WTC11 (cell line): Measurements from ENCODE around the gene RAB3IL1. TPM values are rescaled to one million over a fixed set of nuclear protein-coding genes. Genes with fewer than 3 reads are reported as not detected.

Source experiments
- ATAC-seq: fragments of 200-7000 bp; cut with Tn5 transposase; 2 replicates; pipeline ENCODE4 v1.10.0; 2021; ENCODE audit warnings: mild to moderate bottlenecking, moderate library complexity
- CTCF ChIA-PET: fragments of 300-600 bp; sonication (Branson Sonifier 250); formaldehyde crosslinking; loops from one replicate; lab custom pipeline; 2021; ENCODE audit warnings: antibody characterized with exemption; lab: Charles Lee
- POLR2A ChIA-PET: fragments of 350-600 bp; sonication (Branson Sonifier 250); formaldehyde crosslinking; loops from one replicate; lab custom pipeline; 2021; ENCODE audit warnings: antibody characterized with exemption; lab: Charles Lee
- DNase-seq: peaks from one replicate; pipeline ENCODE4 v3.0.0; 2021; ENCODE audit warnings: low spot score
- H3K27ac Mint-ChIP-seq: 2 replicates; pipeline ENCODE4 v1.8.0; 2021; ENCODE audit warnings: mixed read lengths
- H3K27me3 Mint-ChIP-seq: 2 replicates; pipeline ENCODE4 v1.8.0; 2021; ENCODE audit warnings: low read depth, mild to moderate bottlenecking, moderate library complexity, mixed read lengths
- H3K36me3 Mint-ChIP-seq: 2 replicates; pipeline ENCODE4 v1.8.0; 2021; ENCODE audit warnings: mixed read lengths
- H3K4me1 Mint-ChIP-seq: 2 replicates; pipeline ENCODE4 v1.8.0; 2022; ENCODE audit warnings: mixed read lengths
- H3K4me3 Mint-ChIP-seq: 2 replicates; pipeline ENCODE4 v1.8.0; 2021; ENCODE audit warnings: mild to moderate bottlenecking, moderate library complexity, mixed read lengths
- H3K9me3 Mint-ChIP-seq: 2 replicates; pipeline ENCODE4 v1.8.0; 2021; ENCODE audit warnings: mixed read lengths
- ATF2 ChIP-seq: sonication (generic); formaldehyde crosslinking; IDR thresholded peaks from 2 replicates; pipeline ENCODE4 v1.8.1; 2022; ENCODE audit warnings: low read depth, missing genetic modification reagents, borderline replicate concordance
- EMX1 ChIP-seq: fragments of 250-450 bp; sonication (Bioruptor Pico); IDR thresholded peaks from 2 replicates; pipeline ENCODE4 v1.8.0; 2021; ENCODE audit warnings: mild to moderate bottlenecking
- FOXJ3 ChIP-seq: sonication (generic); formaldehyde crosslinking; IDR thresholded peaks from 2 replicates; pipeline ENCODE4 v1.9.0; 2021; ENCODE audit warnings: missing genetic modification reagents, mild to moderate bottlenecking, borderline replicate concordance
- IRF1 ChIP-seq: sonication (generic); formaldehyde crosslinking; IDR thresholded peaks from 2 replicates; pipeline ENCODE4 v1.8.0; 2023; ENCODE audit warnings: missing genetic modification reagents
- MXD4 ChIP-seq: fragments of 250-450 bp; sonication (Bioruptor Pico); IDR thresholded peaks from 2 replicates; pipeline ENCODE4 v1.8.0; 2021; ENCODE audit warnings: mild to moderate bottlenecking, moderate library complexity, borderline replicate concordance
- OVOL2 ChIP-seq: fragments of 250-450 bp; sonication (Bioruptor Pico); IDR thresholded peaks from 2 replicates; pipeline ENCODE4 v1.9.0; 2021; ENCODE audit warnings: mild to moderate bottlenecking, borderline replicate concordance
- RORB ChIP-seq: fragments of 250-450 bp; sonication (Bioruptor Pico); IDR thresholded peaks from 2 replicates; pipeline ENCODE4 v1.9.0; 2021; ENCODE audit warnings: mild to moderate bottlenecking
- SOX15 ChIP-seq: fragments of 250-450 bp; sonication (Bioruptor Pico); IDR thresholded peaks from 2 replicates; pipeline ENCODE4 v1.9.0; 2021; ENCODE audit warnings: mild to moderate bottlenecking
- SP1 ChIP-seq: sonication (generic); formaldehyde crosslinking; conservative IDR thresholded peaks from 2 replicates; pipeline ENCODE4 v1.8.1; 2022; ENCODE audit warnings: missing genetic modification reagents
- STAT6 ChIP-seq: sonication (generic); formaldehyde crosslinking; conservative IDR thresholded peaks from 2 replicates; pipeline ENCODE4 v1.8.1; 2023; ENCODE audit warnings: mild to moderate bottlenecking, low read depth, missing genetic modification reagents, moderate library complexity
- TEAD1 ChIP-seq: sonication (generic); formaldehyde crosslinking; IDR thresholded peaks from 2 replicates; pipeline ENCODE4 v1.8.0; 2022; ENCODE audit warnings: mild to moderate bottlenecking, missing genetic modification reagents
- TEAD4 ChIP-seq: sonication (generic); formaldehyde crosslinking; IDR thresholded peaks from 2 replicates; pipeline ENCODE4 v1.8.0; 2022; ENCODE audit warnings: mild to moderate bottlenecking, missing genetic modification reagents
- ZNF219 ChIP-seq: sonication (generic); formaldehyde crosslinking; IDR thresholded peaks from 2 replicates; pipeline ENCODE4 v1.8.0; 2023; ENCODE audit warnings: missing genetic modification reagents, mild to moderate bottlenecking, borderline replicate concordance
- ZNF317 ChIP-seq: sonication (generic); formaldehyde crosslinking; IDR thresholded peaks from 2 replicates; pipeline ENCODE4 v1.8.1; 2023; ENCODE audit warnings: low read depth, mild to moderate bottlenecking, moderate library complexity, missing genetic modification reagents, borderline replicate concordance
- total RNA-seq: library from RNA; stranded (reverse); gene quantifications from 3 replicates; pipeline ENCODE4 v1.2.3, GENCODE V29; 2021
- TF ChIP-seq, protein P1 (sequence below): fragments of 200-600 bp; IDR thresholded peaks from 2 replicates; pipeline ENCODE4 v1.8.0; 2022; ENCODE audit warnings: antibody characterized with exemption
- TF ChIP-seq, protein P2 (sequence below): sonication (generic); formaldehyde crosslinking; conservative IDR thresholded peaks from 2 replicates; pipeline ENCODE4 v1.8.1; 2022; ENCODE audit warnings: mild to moderate bottlenecking, missing genetic modification reagents
- TF ChIP-seq, protein P3 (sequence below): fragments of 250-450 bp; sonication (Bioruptor Pico); IDR thresholded peaks from 2 replicates; pipeline ENCODE4 v1.9.0; 2021; ENCODE audit warnings: mild to moderate bottlenecking

RAB3IL1 gene
- total RNA-seq, 1 experiment from 2014 or later: 7.2 TPM

- no peak for TF ChIP-seq TEAD4
- TF ChIP-seq IRF1: no peak
- TF ChIP-seq ATF2 (CRISPR knock-in tag): no peak
- no peak for TF ChIP-seq ZNF219 (CRISPR knock-in tag)
- TF ChIP-seq EMX1 (CRISPR knock-in tag): no peak
- TF ChIP-seq, protein P1, sequence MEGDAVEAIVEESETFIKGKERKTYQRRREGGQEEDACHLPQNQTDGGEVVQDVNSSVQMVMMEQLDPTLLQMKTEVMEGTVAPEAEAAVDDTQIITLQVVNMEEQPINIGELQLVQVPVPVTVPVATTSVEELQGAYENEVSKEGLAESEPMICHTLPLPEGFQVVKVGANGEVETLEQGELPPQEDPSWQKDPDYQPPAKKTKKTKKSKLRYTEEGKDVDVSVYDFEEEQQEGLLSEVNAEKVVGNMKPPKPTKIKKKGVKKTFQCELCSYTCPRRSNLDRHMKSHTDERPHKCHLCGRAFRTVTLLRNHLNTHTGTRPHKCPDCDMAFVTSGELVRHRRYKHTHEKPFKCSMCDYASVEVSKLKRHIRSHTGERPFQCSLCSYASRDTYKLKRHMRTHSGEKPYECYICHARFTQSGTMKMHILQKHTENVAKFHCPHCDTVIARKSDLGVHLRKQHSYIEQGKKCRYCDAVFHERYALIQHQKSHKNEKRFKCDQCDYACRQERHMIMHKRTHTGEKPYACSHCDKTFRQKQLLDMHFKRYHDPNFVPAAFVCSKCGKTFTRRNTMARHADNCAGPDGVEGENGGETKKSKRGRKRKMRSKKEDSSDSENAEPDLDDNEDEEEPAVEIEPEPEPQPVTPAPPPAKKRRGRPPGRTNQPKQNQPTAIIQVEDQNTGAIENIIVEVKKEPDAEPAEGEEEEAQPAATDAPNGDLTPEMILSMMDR: no peak
- DNase-seq (no peak), ATAC-seq (no peak)
- Mint-ChIP-seq H3K4me3 (no peak overlapping the region), H3K36me3 (no peaks in the 10 kb centered on the region), H3K9me3 (no peaks in the 10 kb centered on the region), H3K27me3 (peaks cover 9% of the 10 kb centered on the region), H3K4me1 (peaks cover 22% of the 10 kb centered on the region), H3K27ac (no peak overlapping the region)
- CTCF ChIA-PET: interaction anchor here (2.1 to 8.1 kb wide), 3 partner anchors 24 to 207 kb away, joined by 12 to 118 read pairs (median 69); no protein-coding TSS in a partner anchor
- POLR2A ChIA-PET: interaction anchor here (0.9 kb wide), 1 partner anchor 47 kb away, joined by 3 read pairs; no protein-coding TSS in a partner anchor
Measured at GRCh38 chr11:61874377-61874809, 43.0 kb downstream of the RAB3IL1 start.

DNA sequence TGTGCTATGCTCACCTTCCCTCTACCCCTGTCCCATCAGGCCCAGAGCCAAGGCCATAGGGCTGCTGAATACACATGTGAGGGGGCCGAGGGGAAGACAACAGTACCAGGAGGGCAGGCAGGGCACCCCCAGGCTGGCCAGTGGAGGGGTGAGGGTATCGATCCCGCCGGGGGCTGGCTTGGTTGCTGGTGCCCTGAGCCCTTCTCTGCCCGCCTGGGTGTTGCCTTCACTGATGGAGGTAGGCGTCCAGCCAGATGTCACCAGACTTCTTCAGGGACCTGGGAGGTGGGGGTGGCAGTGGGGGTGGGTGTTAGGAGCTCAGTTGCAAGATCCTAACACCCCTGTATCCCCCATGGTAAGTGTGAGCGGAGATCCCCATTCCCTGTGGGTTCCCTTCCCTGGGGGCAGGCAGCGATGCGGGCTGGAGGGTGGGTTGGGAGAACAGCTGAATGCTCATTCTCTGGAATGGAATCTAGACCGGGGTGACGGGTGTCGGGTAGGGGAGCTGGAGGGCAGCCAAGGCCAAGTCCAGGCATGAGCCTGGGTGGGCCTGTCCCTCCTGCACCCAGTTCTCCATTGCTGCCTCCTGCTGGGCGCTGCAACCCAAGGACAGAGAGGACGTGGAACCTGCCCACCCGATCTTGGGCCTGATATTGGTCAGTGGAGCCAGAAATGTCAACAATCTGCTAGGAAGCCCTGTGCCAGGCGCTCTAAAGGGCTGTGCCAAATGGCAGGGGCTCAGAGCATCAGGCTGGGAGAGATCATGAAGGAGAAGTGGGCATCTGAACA lies 43.6 kb downstream of the RAB3IL1 start:
- no peak for TF ChIP-seq ZNF317 (CRISPR knock-in tag)
- TF ChIP-seq TEAD1 (CRISPR knock-in tag): no peak
- no peak for TF ChIP-seq SOX15 (CRISPR knock-in tag)
- no peak for TF ChIP-seq FOXJ3 (CRISPR knock-in tag)
- no peak for TF ChIP-seq MXD4
- TF ChIP-seq STAT6 (CRISPR knock-in tag): no peak
- no peak for TF ChIP-seq OVOL2 (CRISPR knock-in tag)
- TF ChIP-seq EMX1 (CRISPR knock-in tag): no peak
- TF ChIP-seq, protein P2, sequence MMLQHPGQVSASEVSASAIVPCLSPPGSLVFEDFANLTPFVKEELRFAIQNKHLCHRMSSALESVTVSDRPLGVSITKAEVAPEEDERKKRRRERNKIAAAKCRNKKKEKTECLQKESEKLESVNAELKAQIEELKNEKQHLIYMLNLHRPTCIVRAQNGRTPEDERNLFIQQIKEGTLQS: no peak
- no peak for TF ChIP-seq SP1 (CRISPR knock-in tag)
- TF ChIP-seq, protein P3, sequence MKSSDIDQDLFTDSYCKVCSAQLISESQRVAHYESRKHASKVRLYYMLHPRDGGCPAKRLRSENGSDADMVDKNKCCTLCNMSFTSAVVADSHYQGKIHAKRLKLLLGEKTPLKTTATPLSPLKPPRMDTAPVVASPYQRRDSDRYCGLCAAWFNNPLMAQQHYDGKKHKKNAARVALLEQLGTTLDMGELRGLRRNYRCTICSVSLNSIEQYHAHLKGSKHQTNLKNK (CRISPR knock-in tag): no peak
- no peak for TF ChIP-seq RORB (CRISPR knock-in tag)
- Mint-ChIP-seq H3K4me3 (no peak overlapping the region), H3K36me3 (no peaks in the 10 kb centered on the region), H3K27ac (no peak overlapping the region), H3K9me3 (no peaks in the 10 kb centered on the region), H3K27me3 (peaks cover 9% of the 10 kb centered on the region), H3K4me1 (peaks cover 18% of the 10 kb centered on the region)
- DNase-seq (no peak), ATAC-seq (no peak)
- POLR2A ChIA-PET: interaction anchor here (0.9 kb wide), 1 partner anchor 46 kb away, joined by 3 read pairs; no protein-coding TSS in a partner anchor
- CTCF ChIA-PET: interaction anchor here (0.9 to 8.1 kb wide), 5 partner anchors 25 to 235 kb away, joined by 4 to 118 read pairs (median 64); no protein-coding TSS in a partner anchor
